GM13977 (cell line): ENCODE measurements around the gene ST7.

Experiments used
- DNase-seq: peaks from one replicate; pipeline ENCODE4 v3.0.0; 2012; ENCODE audit warnings: low spot score
- in situ Hi-C: fragments of 300-500 bp; cut with MboI; formaldehyde crosslinking; loops from one replicate; pipeline ENCODE4 v1.12.0; 2022; ENCODE audit warnings: low sequenced_read_pairs, low pct_unique_long_range_greater_than_20kb, mixed read lengths, inconsistent platforms; ENCODE audit not compliant: unreplicated experiment
- TF ChIP-seq, protein P1 (sequence below): IDR thresholded peaks from 2 replicates; pipeline ENCODE4 v1.5.1; 2012; ENCODE audit warnings: mild to moderate bottlenecking, control low read depth; ENCODE audit not compliant: insufficient read depth; ENCODE audit errors: extremely low read depth, missing control alignments

Gene ST7

DNA sequence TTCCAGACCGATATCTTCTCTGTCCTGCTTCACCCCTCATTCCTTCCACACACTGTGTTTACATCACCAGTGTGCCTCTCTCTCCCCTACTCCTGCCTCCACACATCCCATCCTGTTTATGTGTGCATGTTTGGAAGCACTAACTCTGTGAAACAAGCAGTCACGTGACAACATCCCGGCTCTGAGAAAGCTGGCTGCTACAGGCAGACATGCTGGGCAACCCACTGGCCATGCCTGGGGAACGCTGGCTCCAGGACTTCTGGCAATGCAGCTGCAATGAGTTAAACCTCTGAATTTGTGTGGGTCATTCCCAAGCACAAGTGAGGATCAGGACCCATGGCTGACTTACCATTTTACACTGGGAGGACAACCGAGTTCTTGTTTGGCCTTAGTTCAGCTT is 295.5 kb downstream of the ST7 start:
- TF ChIP-seq, protein P1, sequence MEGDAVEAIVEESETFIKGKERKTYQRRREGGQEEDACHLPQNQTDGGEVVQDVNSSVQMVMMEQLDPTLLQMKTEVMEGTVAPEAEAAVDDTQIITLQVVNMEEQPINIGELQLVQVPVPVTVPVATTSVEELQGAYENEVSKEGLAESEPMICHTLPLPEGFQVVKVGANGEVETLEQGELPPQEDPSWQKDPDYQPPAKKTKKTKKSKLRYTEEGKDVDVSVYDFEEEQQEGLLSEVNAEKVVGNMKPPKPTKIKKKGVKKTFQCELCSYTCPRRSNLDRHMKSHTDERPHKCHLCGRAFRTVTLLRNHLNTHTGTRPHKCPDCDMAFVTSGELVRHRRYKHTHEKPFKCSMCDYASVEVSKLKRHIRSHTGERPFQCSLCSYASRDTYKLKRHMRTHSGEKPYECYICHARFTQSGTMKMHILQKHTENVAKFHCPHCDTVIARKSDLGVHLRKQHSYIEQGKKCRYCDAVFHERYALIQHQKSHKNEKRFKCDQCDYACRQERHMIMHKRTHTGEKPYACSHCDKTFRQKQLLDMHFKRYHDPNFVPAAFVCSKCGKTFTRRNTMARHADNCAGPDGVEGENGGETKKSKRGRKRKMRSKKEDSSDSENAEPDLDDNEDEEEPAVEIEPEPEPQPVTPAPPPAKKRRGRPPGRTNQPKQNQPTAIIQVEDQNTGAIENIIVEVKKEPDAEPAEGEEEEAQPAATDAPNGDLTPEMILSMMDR: no peak
- in situ Hi-C loops: no loop called here
- no peak for DNase-seq

DNA sequence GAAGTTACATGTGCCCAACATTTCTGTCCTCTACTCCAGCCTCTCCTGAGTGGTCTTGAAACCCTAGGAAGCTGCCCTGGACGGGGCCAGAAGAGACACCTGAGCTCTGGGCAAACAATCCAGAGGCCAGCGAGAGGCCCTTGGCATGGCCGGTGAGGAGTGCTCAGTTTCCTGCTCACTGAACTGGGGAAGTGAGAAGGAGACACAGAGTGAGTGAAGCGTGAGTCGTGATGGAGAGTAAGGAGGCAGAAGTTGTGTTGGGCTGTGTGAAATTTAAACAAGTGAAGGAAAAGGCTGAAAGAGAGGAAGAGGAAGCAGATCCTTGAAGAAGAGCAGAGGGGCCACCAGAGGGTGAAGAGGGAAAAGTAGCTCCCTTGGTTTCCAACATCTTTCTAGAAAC is 296.4 kb downstream of the ST7 start:
- no peak for DNase-seq
- in situ Hi-C loops: no loop called here
- TF ChIP-seq, protein P1: no peak

DNA sequence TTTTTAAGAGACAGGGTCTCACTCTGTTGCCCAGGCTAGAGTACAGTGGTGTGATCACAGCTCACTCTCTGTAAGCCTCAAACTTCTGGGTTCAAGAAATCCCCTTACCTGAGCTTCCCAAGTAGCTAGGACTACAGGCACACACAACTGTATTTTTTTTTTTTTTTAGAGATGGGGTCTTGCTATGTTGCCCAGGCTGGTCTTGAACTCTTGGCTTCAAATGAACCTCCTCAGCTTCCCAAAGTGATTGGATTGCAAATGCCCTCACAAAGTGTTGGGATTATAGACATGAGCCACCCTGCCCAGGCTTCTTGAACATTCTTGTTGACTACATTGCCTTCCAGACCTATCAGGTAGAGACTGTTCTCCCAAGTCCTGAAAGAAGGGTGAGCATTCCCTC is 296.9 kb downstream of the ST7 start:
- no peak for DNase-seq
- in situ Hi-C loops: no loop called here
- TF ChIP-seq, protein P1: no peak

DNA sequence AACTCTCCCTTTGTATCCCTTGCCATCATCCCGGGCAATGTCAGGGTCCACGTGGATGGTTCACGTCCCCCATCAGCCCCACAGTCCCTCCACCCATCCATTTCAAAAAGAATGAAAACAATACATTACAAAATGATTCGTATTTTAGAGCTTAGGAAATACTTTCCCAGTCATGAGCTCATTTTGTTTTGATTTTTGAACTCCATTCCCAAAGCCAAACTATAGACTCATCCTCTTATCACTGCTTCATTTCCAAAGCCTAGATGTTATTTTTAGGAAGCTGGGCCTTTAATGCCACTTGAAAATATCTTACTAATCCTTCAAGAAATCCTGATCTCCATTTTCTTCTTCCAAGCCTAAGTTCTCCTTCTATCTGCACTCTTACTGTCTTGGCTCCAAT is 297.5 kb downstream of the ST7 start:
- TF ChIP-seq, protein P1: no peak
- in situ Hi-C loops: no loop called here
- DNase-seq: no peak

DNA sequence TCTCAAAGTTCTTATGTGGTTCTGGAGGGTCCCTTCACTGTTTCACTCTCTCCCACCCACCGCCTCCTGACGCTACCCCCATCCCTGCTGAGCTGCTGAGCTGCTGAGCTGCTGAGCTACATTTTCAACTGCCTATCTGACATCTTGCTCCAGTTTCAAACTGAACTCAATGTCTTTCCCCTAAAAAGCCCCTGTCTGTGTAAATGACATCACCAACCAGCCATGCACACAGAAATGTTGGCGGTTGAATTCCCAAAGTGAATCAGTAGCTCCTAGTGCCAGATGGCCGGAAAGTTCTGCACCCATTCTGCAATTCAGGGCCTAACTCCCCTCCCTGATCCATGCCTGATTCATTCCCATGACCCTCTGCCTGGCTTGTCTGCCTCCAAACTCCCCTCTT is 298.4 kb downstream of the ST7 start:
- TF ChIP-seq, protein P1: no peak
- in situ Hi-C loops: no loop called here
- DNase-seq: peak; percentile 33

DNA sequence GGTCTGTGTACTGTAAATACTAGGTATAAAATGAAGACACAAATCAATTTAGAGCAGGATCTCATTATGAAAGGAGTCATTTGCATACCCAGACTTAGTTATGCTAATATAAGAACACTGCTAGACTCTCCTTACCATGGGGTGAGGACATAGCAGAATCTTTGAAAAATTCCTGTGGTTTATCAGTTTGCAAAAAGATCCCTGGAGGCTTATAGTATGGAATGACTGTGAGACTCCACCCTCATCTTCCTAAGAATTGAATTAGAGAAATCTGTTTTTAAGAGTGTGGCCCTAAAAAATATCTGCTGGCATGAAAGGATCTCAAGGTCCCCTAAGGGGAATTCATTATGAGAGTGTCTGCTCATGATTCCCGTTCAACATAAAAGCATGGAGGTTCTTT is 306.3 kb downstream of the ST7 start:
- no peak for DNase-seq
- TF ChIP-seq, protein P1: no peak
- in situ Hi-C loops: no loop called here

DNA sequence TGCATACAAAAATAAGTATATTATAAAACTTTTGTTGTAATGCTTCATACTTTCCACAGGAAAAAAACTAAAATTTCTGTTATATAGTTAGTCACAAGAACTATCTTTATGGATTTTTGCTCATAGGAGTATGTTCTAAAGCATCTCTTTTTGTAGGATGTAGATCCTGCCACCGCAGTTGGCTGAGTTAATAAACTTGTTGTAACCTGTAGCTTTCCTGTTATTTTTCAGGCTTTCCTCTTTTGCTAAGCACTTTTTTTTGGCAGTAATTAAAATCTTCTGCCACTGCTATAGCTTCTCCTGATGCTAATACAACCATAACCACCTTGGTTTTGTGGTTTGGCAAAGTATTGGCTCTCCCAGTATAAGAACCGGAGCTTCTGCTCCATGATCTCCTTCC is 309.2 kb downstream of the ST7 start:
- in situ Hi-C loops: no loop called here
- TF ChIP-seq, protein P1: no peak
- no peak for DNase-seq
